HCT116 (cell line): ENCODE data around the gene MTPN. TPM values are rescaled to one million over a fixed set of nuclear protein-coding genes. Genes with fewer than 3 reads are reported as not detected.

ENCODE experiments used
- ATAC-seq: fragments of 200-7000 bp; cut with Tn5 transposase; 2 replicates; pipeline ENCODE4 v1.9.1; 2020; ENCODE audit warnings: mild to moderate bottlenecking, moderate library complexity
- BruUV-seq: library from RNA; stranded (reverse); fragments of 400-500 nt; replicated peaks from 2 replicates; lab custom pipeline; 2021; lab: Mats Ljungman, UMichigan
- CTCF ChIA-PET: fragments of 300-600 bp; sonication (Branson Sonifier 250); formaldehyde crosslinking; loops from one replicate; lab custom pipeline; 2021; ENCODE audit warnings: antibody characterized with exemption; lab: Charles Lee
- POLR2A ChIA-PET: fragments of 300-600, 350-600 bp; sonication (Branson Sonifier 250); formaldehyde crosslinking; loops from one replicate; lab custom pipeline; 2021; ENCODE audit warnings: antibody characterized with exemption; lab: Charles Lee
- RAD21 ChIA-PET, 2 experiments: fragments of 300-600 bp; sonication (Branson Sonifier 250); formaldehyde crosslinking; loops; one replicate each; lab custom pipeline; 2023; ENCODE audit warnings: low total read pairs in 2 of 2; ENCODE audit not compliant: uncharacterized antibody in 2 of 2, unreplicated experiment in 2 of 2, low non-redundant PET in 1 of 2; lab: Charles Lee
- DNase-seq: peaks from one replicate; pipeline ENCODE4 v3.0.0-alpha.2; 2010; ENCODE audit warnings: low read depth, low spot score
- H2AFZ ChIP-seq: fragments of 200-600 bp; shearing (Covaris generic), sonication (generic); 2 replicates; pipeline ENCODE4 v1.6.1; 2017; ENCODE audit warnings: low read depth, mixed run types, mixed read lengths, antibody characterized with exemption, low read length; ENCODE audit not compliant: poor library complexity, severe bottlenecking
- H3K27ac ChIP-seq: 2 replicates; pipeline ENCODE4 v1.5.1; 2012; ENCODE audit warnings: low read depth, low read length
- H3K27me3 ChIP-seq: fragments of 200-600 bp; sonication (generic); 2 replicates; pipeline ENCODE4 v1.6.1; 2016; ENCODE audit warnings: mixed run types, low read length, mixed read lengths; ENCODE audit not compliant: insufficient read depth
- H3K36me3 ChIP-seq, 2 experiments: fragments of 200-500 bp in 1 of 2; fragments of 200-600 bp in 1 of 2; sonication (Bioruptor generic) in 1 of 2; sonication (generic) in 1 of 2; 2 replicates each; pipeline versions ENCODE4 v1.5.1 to v1.6.1; 2014 to 2016; ENCODE audit warnings: low read length in 2 of 2, inconsistent platforms in 1 of 2, mixed read lengths in 1 of 2, mixed run types in 1 of 2; ENCODE audit not compliant: insufficient read depth in 2 of 2, control insufficient read depth in 1 of 2
- H3K4me1 ChIP-seq, 2 experiments: fragments of 200-600 bp in 1 of 2; sonication (generic) in 1 of 2; 2 replicates each; pipeline versions ENCODE4 v1.5.1 to v1.6.1; 2012 to 2017; ENCODE audit warnings: low read length in 2 of 2, inconsistent platforms in 1 of 2, mild to moderate bottlenecking in 1 of 2, mixed read lengths in 1 of 2, mixed run types in 1 of 2, moderate library complexity in 1 of 2; ENCODE audit not compliant: insufficient read depth in 2 of 2, control insufficient read depth in 1 of 2
- H3K4me2 ChIP-seq: fragments of 200-600 bp; sonication (generic); 2 replicates; pipeline ENCODE4 v1.6.1; 2017; ENCODE audit warnings: mixed run types, low read length, mixed read lengths
- H3K4me3 ChIP-seq, 2 experiments: fragments of 200-600 bp in 1 of 2; sonication (generic) in 1 of 2; replicated peaks in 1 of 2; 2 replicates each; pipeline ENCODE4 v1.5.1; 2011 to 2016; ENCODE audit warnings: low read length in 2 of 2, control low read depth in 1 of 2, low read depth in 1 of 2, mild to moderate bottlenecking in 1 of 2, mixed read lengths in 1 of 2, mixed run types in 1 of 2
- H3K79me2 ChIP-seq: fragments of 200-600 bp; sonication (generic); 2 replicates; pipeline ENCODE4 v1.6.1; 2017; ENCODE audit warnings: mild to moderate bottlenecking, mixed run types, low read length, moderate library complexity, mixed read lengths; ENCODE audit not compliant: insufficient read depth
- H3K9ac ChIP-seq: fragments of 200-600 bp; sonication (generic); 2 replicates; pipeline ENCODE4 v1.6.1; 2016; ENCODE audit warnings: low read length, mixed read lengths
- H3K9me2 ChIP-seq: fragments of 200-600 bp; sonication (generic), shearing (Covaris generic); 2 replicates; pipeline ENCODE4 v1.6.1; 2017; ENCODE audit warnings: mixed run types, mild to moderate bottlenecking, moderate library complexity; ENCODE audit not compliant: insufficient read depth
- H3K9me3 ChIP-seq, 2 experiments: fragments of 200-500 bp in 1 of 2; fragments of 200-600 bp in 1 of 2; sonication (Bioruptor generic) in 1 of 2; sonication (generic) in 1 of 2; 2 replicates each; pipeline ENCODE4 v1.6.1; 2014 to 2017; ENCODE audit warnings: low read length in 2 of 2, mixed read lengths in 2 of 2, inconsistent platforms in 1 of 2, low read depth in 1 of 2, mild to moderate bottlenecking in 1 of 2, mixed run types in 1 of 2, moderate library complexity in 1 of 2; ENCODE audit not compliant: control insufficient read depth in 1 of 2, insufficient read depth in 1 of 2
- H4K20me1 ChIP-seq: fragments of 200-600 bp; sonication (generic), shearing (Covaris generic); 2 replicates; pipeline ENCODE4 v1.6.1; 2017; ENCODE audit warnings: mixed run types, mild to moderate bottlenecking, moderate library complexity; ENCODE audit not compliant: insufficient read depth
- EGR1 ChIP-seq: IDR thresholded peaks from 2 replicates; pipeline ENCODE4 v1.6.1; 2012; ENCODE audit warnings: low read depth
- ELF1 ChIP-seq: IDR thresholded peaks from 2 replicates; pipeline ENCODE4 v1.6.1; 2012; ENCODE audit warnings: low read depth, borderline replicate concordance
- EZH2phosphoT487 ChIP-seq: fragments of 200-600 bp; IDR thresholded peaks from 2 replicates; pipeline ENCODE4 v1.6.1; 2018; ENCODE audit warnings: antibody characterized with exemption, borderline replicate concordance
- POLR2A ChIP-seq: IDR thresholded peaks from 2 replicates; pipeline ENCODE4 v1.7.0; 2011; ENCODE audit warnings: borderline replicate concordance; ENCODE audit not compliant: insufficient read depth, insufficient read length; ENCODE audit errors: extremely low read depth
- POLR2AphosphoS5 ChIP-seq: IDR thresholded peaks from 2 replicates; pipeline ENCODE4 v1.6.1; 2011; ENCODE audit warnings: mild to moderate bottlenecking, low read depth, low read length, moderate library complexity
- SIN3A ChIP-seq: IDR thresholded peaks from 2 replicates; pipeline ENCODE4 v1.6.1; 2012; ENCODE audit warnings: low read depth
- SP1 ChIP-seq: IDR thresholded peaks from 2 replicates; pipeline ENCODE4 v1.6.1; 2012; ENCODE audit warnings: low read depth
- YY1 ChIP-seq: IDR thresholded peaks from 2 replicates; pipeline ENCODE4 v1.6.1; 2011; ENCODE audit warnings: low read length, low read depth, moderate library complexity, mild to moderate bottlenecking; ENCODE audit not compliant: insufficient replicate concordance; ENCODE audit errors: extremely low read depth
- ZNF274 ChIP-seq: fragments of 200-500 bp; sonication (Bioruptor generic); IDR thresholded peaks from 2 replicates; pipeline ENCODE4 v1.6.1; 2014; ENCODE audit warnings: mild to moderate bottlenecking, low read depth, low read length, inconsistent platforms
- intact Hi-C: fragments of 100-400 bp; cut with micrococcal nuclease; formaldehyde crosslinking; loops from 2 replicates; pipeline ENCODE4 v1.10.0; 2022
- total RNA-seq: library from RNA; stranded (reverse); gene quantifications from one replicate; pipeline ENCODE4 v1.2.1, GENCODE V29; 2021; ENCODE audit not compliant: unreplicated experiment
- TF ChIP-seq, protein P1 (sequence below), 3 experiments: fragments of 200-600 bp in 1 of 3; sonication (generic) in 1 of 3; IDR thresholded peaks in 2 of 3; conservative IDR thresholded peaks in 1 of 3; 2 replicates each; pipeline ENCODE4 v1.5.1; 2012 to 2017; ENCODE audit warnings: low read depth in 2 of 3, low read length in 2 of 3, antibody characterized with exemption in 1 of 3, borderline replicate concordance in 1 of 3, control low read depth in 1 of 3, mild to moderate bottlenecking in 1 of 3, mixed read lengths in 1 of 3, mixed run types in 1 of 3, moderate library complexity in 1 of 3; ENCODE audit not compliant: insufficient read depth in 1 of 3

The MTPN gene
- total RNA-seq, 1 experiment from 2014 or later, result 152 TPM

DNA sequence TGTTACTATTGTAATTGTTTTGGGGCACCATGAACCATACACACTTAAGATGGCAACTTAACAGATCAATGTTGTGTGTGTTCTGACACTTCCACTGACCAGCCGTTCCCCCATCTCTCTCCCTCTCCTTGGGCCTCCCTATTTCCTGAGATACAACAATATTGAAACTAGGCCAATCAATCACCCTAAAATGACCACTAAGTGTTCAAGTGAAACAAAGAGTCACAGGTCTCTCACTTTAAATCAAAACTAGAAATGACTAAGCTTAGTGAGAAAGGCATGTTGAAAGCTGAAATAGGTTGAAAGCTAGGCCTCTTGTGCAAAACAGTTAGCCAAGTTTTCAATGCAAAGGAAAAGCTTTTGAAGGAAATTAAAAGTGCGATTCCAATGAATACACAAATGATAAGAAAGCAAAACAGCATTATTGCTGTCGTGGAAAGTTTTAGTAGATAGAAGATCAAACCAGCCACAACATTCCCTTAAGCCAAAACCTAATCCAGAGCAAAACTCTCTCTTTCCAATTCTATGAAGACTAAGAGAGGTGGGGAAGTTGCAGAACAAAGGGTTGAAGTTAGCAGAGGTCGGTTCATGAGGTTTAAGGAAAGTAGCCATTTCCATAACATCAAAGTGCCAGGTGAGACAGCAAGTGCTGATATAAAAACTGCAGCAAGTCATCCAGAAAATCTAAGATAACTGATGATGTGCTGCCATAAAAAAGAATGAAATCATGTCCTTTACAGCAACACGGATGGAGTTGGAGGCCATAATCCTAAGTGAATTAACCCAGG is 90.6 kb downstream of the MTPN start:
- POLR2A ChIA-PET, result no interaction called here
- no peak overlapping the region for H3K4me3 ChIP-seq
- H3K9me2 ChIP-seq, result no peaks in the 10 kb centered on the region
- no peak for DNase-seq
- no peak overlapping the region for H3K27ac ChIP-seq
- no TSS peak for BruUV-seq
- no peaks in the 10 kb centered on the region for H3K4me1 ChIP-seq
- RAD21 ChIA-PET, result no interaction called here
- ATAC-seq, result no peak
- H3K9me3 ChIP-seq, result no peaks in the 10 kb centered on the region
- CTCF ChIA-PET, result no interaction called here
- H2AFZ ChIP-seq, result no peak overlapping the region
- H3K4me2 ChIP-seq, result no peak overlapping the region
- no peaks in the 10 kb centered on the region for H3K79me2 ChIP-seq
- no peaks in the 10 kb centered on the region for H3K36me3 ChIP-seq
- TF ChIP-seq EGR1 (no peak), ELF1 (no peak), ZNF274 (no peak), YY1 (no peak), POLR2A (no peak), POLR2AphosphoS5 (no peak), SIN3A (no peak), SP1 (no peak), EZH2phosphoT487 (no peak)
- TF ChIP-seq, protein P1, sequence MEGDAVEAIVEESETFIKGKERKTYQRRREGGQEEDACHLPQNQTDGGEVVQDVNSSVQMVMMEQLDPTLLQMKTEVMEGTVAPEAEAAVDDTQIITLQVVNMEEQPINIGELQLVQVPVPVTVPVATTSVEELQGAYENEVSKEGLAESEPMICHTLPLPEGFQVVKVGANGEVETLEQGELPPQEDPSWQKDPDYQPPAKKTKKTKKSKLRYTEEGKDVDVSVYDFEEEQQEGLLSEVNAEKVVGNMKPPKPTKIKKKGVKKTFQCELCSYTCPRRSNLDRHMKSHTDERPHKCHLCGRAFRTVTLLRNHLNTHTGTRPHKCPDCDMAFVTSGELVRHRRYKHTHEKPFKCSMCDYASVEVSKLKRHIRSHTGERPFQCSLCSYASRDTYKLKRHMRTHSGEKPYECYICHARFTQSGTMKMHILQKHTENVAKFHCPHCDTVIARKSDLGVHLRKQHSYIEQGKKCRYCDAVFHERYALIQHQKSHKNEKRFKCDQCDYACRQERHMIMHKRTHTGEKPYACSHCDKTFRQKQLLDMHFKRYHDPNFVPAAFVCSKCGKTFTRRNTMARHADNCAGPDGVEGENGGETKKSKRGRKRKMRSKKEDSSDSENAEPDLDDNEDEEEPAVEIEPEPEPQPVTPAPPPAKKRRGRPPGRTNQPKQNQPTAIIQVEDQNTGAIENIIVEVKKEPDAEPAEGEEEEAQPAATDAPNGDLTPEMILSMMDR (IDR thresholded peaks at IDR 0.05 in 2 of 3, conservative IDR thresholded peaks at IDR 0.05 in 1 of 3; ENCODE audit: borderline replicate concordance in 1 of 3, insufficient read depth in 1 of 3, low read depth in 2 of 3, low read length in 2 of 3), result no peak
- no peak overlapping the region for H3K9ac ChIP-seq
- H3K27me3 ChIP-seq, result no peaks in the 10 kb centered on the region
- no peaks in the 10 kb centered on the region for H4K20me1 ChIP-seq
- intact Hi-C loops, result no loop called here
